A204.1 (cell line): ENCODE results near the gene HDAC7.
"Not testable (repeated sequence)": the region's sequence is repeated elsewhere in the genome, so short reads cannot be mapped to it uniquely, and the experiment has no call there.

Experiments used
- FAIRE-seq: peaks from 2 replicates; lab custom pipeline; 2012; peaks lifted over from hg19 to GRCh38; lab: Jason Lieb, UNC

The HDAC7 gene

GRCh38 chr12:47811581-47812484, 7.9 kb downstream of the HDAC7 start:
- no peak for FAIRE-seq

- no peak for FAIRE-seq
Measured at GRCh38 chr12:47811072-47811396, 8.7 kb downstream of the HDAC7 start.

- not testable (repeated sequence) for FAIRE-seq
Measured at GRCh38 chr12:47809518-47809917, 10.2 kb downstream of the HDAC7 start.

GRCh38 chr12:47808574-47809365, 10.9 kb downstream of the HDAC7 start:
- no peak for FAIRE-seq

- no peak for FAIRE-seq
Measured at GRCh38 chr12:47808050-47808449, 11.7 kb downstream of the HDAC7 start.

- no peak for FAIRE-seq
Measured at GRCh38 chr12:47807338-47807737, 12.4 kb downstream of the HDAC7 start.

- no peak for FAIRE-seq
Measured at GRCh38 chr12:47805417-47805816, 14.3 kb downstream of the HDAC7 start.

GRCh38 chr12:47804171-47804570, 15.5 kb downstream of the HDAC7 start:
- FAIRE-seq: no peak

GRCh38 chr12:47803191-47803875, 16.4 kb downstream of the HDAC7 start:
- FAIRE-seq: no peak

GRCh38 chr12:47802312-47802711, 17.4 kb downstream of the HDAC7 start:
- FAIRE-seq: no peak

GRCh38 chr12:47801904-47802246, 17.8 kb downstream of the HDAC7 start:
- no peak for FAIRE-seq

- no peak for FAIRE-seq
Measured at GRCh38 chr12:47801170-47801903, 18.4 kb downstream of the HDAC7 start.

- FAIRE-seq: no peak
Measured at GRCh38 chr12:47800582-47800981, 19.1 kb downstream of the HDAC7 start.

GRCh38 chr12:47799357-47799955, 20.2 kb downstream of the HDAC7 start:
- FAIRE-seq: no peak

GRCh38 chr12:47798382-47798948, 21.2 kb downstream of the HDAC7 start:
- FAIRE-seq: no peak

- no peak for FAIRE-seq
Measured at GRCh38 chr12:47797441-47797840, 22.3 kb downstream of the HDAC7 start.

GRCh38 chr12:47795814-47796411, 23.8 kb downstream of the HDAC7 start:
- no peak for FAIRE-seq

- FAIRE-seq: no peak
Measured at GRCh38 chr12:47795121-47795813, 24.4 kb downstream of the HDAC7 start.

GRCh38 chr12:47794679-47795078, 25.0 kb downstream of the HDAC7 start:
- no peak for FAIRE-seq

GRCh38 chr12:47793015-47793681, 26.6 kb downstream of the HDAC7 start:
- no peak for FAIRE-seq
